ENCODE results near the gene PPM1L.

DNA sequence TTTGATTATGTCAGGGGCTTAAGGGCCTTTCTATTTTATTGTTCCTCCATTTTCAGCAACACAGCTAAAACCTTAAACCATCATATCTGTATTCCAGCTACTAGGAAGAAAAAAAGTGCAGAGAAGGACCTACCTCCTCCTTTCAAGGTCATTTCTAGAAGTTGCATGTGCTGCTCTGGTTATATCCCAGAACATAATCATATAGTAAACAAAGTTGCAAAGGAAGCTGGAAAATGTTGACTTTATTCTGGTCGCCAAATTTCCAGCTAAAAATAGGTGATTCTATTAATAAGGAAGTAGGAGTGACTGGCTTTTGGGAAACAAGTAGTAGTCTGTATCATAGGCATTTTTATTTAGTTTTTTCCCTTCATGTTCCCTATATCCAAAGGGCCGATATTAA, 370.5 kb downstream of the PPM1L start:
- TF ChIP-seq, protein P1, sequence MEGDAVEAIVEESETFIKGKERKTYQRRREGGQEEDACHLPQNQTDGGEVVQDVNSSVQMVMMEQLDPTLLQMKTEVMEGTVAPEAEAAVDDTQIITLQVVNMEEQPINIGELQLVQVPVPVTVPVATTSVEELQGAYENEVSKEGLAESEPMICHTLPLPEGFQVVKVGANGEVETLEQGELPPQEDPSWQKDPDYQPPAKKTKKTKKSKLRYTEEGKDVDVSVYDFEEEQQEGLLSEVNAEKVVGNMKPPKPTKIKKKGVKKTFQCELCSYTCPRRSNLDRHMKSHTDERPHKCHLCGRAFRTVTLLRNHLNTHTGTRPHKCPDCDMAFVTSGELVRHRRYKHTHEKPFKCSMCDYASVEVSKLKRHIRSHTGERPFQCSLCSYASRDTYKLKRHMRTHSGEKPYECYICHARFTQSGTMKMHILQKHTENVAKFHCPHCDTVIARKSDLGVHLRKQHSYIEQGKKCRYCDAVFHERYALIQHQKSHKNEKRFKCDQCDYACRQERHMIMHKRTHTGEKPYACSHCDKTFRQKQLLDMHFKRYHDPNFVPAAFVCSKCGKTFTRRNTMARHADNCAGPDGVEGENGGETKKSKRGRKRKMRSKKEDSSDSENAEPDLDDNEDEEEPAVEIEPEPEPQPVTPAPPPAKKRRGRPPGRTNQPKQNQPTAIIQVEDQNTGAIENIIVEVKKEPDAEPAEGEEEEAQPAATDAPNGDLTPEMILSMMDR (IDR thresholded peaks at IDR 0.05) = no peak
- no peak for TF ChIP-seq POLR2AphosphoS5 (IDR thresholded peaks at IDR 0.05)
